SK-N-SH treated with all-trans-retinoic acid at 6 μM for 48 hours (cell line): ENCODE data around the gene DCTN2.

Experiments
- ARNTL ChIP-seq: fragments of 450-650 bp; formaldehyde crosslinking; IDR thresholded peaks from 2 replicates; pipeline ENCODE4 v1.5.0; 2020; ENCODE audit warnings: low read depth, mild to moderate bottlenecking, moderate library complexity, borderline replicate concordance
- ESRRG ChIP-seq: fragments of 250-450 bp; sonication (Bioruptor Pico); IDR thresholded peaks from 2 replicates; pipeline ENCODE4 v1.6.1; 2021; ENCODE audit warnings: mild to moderate bottlenecking
- GLIS3 ChIP-seq: fragments of 250-450 bp; sonication (Bioruptor Pico); IDR thresholded peaks from 2 replicates; pipeline ENCODE4 v1.5.0; 2020; ENCODE audit warnings: mild to moderate bottlenecking, moderate library complexity
- PPARA ChIP-seq: fragments of 250-450 bp; sonication (Bioruptor Pico); IDR thresholded peaks from 2 replicates; pipeline ENCODE4 v1.5.0; 2020; ENCODE audit warnings: mild to moderate bottlenecking, borderline replicate concordance
- RARB ChIP-seq: fragments of 250-450 bp; sonication (Bioruptor Pico); IDR thresholded peaks from 2 replicates; pipeline ENCODE4 v1.8.0; 2021; ENCODE audit warnings: mild to moderate bottlenecking, moderate library complexity
- ZNF565 ChIP-seq: fragments of 450-650 bp; formaldehyde crosslinking; conservative IDR thresholded peaks from 2 replicates; pipeline ENCODE4 v1.5.0; 2020; ENCODE audit warnings: low read depth, mild to moderate bottlenecking, moderate library complexity
- TF ChIP-seq, protein P1 (sequence below): fragments of 250-450 bp; sonication (Bioruptor Pico); IDR thresholded peaks from 2 replicates; pipeline ENCODE4 v1.8.0; 2020; ENCODE audit warnings: mild to moderate bottlenecking, moderate library complexity, borderline replicate concordance

DNA sequence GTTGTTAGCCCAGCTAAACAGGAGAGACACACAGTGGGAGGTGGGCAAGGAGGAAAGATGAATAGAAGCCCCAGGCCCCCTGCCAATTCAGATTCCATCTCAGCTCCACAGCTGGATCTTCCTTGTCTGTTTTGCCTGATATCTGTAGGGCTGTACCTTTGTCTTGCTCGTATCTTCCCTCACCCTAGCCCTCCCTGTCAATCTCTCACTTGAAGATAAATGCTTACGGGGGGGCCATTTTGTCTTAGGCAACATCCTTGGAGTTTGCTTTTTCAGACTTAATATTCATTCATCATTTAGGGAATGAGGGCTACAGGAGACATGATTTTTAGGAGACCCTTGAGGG, 5.3 kb upstream of the DCTN2 start:
- TF ChIP-seq ESRRG (no peak), RARB (CRISPR knock-in tag) (no peak), GLIS3 (CRISPR knock-in tag) (no peak), ZNF565 (CRISPR knock-in tag) (no peak), ARNTL (CRISPR knock-in tag) (no peak), PPARA (CRISPR knock-in tag) (no peak)
- TF ChIP-seq, protein P1, sequence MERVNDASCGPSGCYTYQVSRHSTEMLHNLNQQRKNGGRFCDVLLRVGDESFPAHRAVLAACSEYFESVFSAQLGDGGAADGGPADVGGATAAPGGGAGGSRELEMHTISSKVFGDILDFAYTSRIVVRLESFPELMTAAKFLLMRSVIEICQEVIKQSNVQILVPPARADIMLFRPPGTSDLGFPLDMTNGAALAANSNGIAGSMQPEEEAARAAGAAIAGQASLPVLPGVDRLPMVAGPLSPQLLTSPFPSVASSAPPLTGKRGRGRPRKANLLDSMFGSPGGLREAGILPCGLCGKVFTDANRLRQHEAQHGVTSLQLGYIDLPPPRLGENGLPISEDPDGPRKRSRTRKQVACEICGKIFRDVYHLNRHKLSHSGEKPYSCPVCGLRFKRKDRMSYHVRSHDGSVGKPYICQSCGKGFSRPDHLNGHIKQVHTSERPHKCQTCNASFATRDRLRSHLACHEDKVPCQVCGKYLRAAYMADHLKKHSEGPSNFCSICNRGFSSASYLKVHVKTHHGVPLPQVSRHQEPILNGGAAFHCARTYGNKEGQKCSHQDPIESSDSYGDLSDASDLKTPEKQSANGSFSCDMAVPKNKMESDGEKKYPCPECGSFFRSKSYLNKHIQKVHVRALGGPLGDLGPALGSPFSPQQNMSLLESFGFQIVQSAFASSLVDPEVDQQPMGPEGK, result no peak
